ENCODE results near the gene CGA. TPM values are rescaled to one million over a fixed set of nuclear protein-coding genes. Genes with fewer than 3 reads are reported as not detected.

The CGA gene
- total and polyA plus RNA-seq, 4 donors, result not detected

- no peak overlapping the region for H3K27ac ChIP-seq (ENCODE audit: low read depth in 1 of 2, low read length in 2 of 2)
- 2% methylated on average over 1 of the region's 1 CpG for WGBS
- no peaks in the 10 kb centered on the region for H3K36me3 ChIP-seq (ENCODE audit: control insufficient read depth in 4 of 4, insufficient read depth in 3 of 4, low read depth in 1 of 4, low read length in 3 of 4)
- no peaks in the 10 kb centered on the region for H3K9me3 ChIP-seq (ENCODE audit: control insufficient read depth in 4 of 4, low read length in 3 of 4)
- no peaks in the 10 kb centered on the region for H3K4me1 ChIP-seq (ENCODE audit: control insufficient read depth in 4 of 4, insufficient read depth in 4 of 4, low read length in 3 of 4)
- no peak for DNase-seq (ENCODE audit: low spot score)
- no peaks in the 10 kb centered on the region for H3K27me3 ChIP-seq (ENCODE audit: control insufficient read depth in 4 of 4, insufficient read depth in 4 of 4, low read length in 3 of 4)
- TF ChIP-seq TAF1 (conservative IDR thresholded peaks at IDR 0.05) (no peak), GABPA (IDR thresholded peaks at IDR 0.05 in 1 of 2, conservative IDR thresholded peaks at IDR 0.05 in 1 of 2) (no peak), RXRA (IDR thresholded peaks at IDR 0.05) (no peak), ZBTB33 (IDR thresholded peaks at IDR 0.05) (no peak), MAX (IDR thresholded peaks at IDR 0.05) (no peak), HNF4G (IDR thresholded peaks at IDR 0.05) (no peak), RAD21 (IDR thresholded peaks at IDR 0.05) (peak; percentile 94), REST (IDR thresholded peaks at IDR 0.05) (no peak), FOXA2 (IDR thresholded peaks at IDR 0.05) (no peak), CTCF (IDR thresholded peaks at IDR 0.05; ENCODE audit: low read depth, low read length, missing input control) (peak; percentile 83), JUND (IDR thresholded peaks at IDR 0.05) (no peak), HNF4A (conservative IDR thresholded peaks at IDR 0.05) (peak in 1 of 2 donors; percentile 31)
- no peak overlapping the region for H3K4me3 ChIP-seq (ENCODE audit: low read depth in 1 of 3, low read length in 3 of 3)
- no peak overlapping the region for H3K9ac ChIP-seq (ENCODE audit: low read depth in 1 of 2, low read length in 2 of 2)
These were observed 44.3 kb upstream of the CGA start for GRCh38 chr6:87139236-87139635.

- Histone ChIP-seq H3K9ac (ENCODE audit: low read depth in 1 of 2, low read length in 2 of 2) (no peak overlapping the region), H3K4me1 (ENCODE audit: control insufficient read depth in 4 of 4, insufficient read depth in 4 of 4, low read length in 3 of 4) (no peaks in the 10 kb centered on the region), H3K27ac (ENCODE audit: low read depth in 1 of 2, low read length in 2 of 2) (no peak overlapping the region), H3K4me3 (ENCODE audit: low read depth in 1 of 3, low read length in 3 of 3) (no peak overlapping the region), H3K9me3 (ENCODE audit: control insufficient read depth in 4 of 4, low read length in 3 of 4) (no peaks in the 10 kb centered on the region), H3K27me3 (ENCODE audit: control insufficient read depth in 4 of 4, insufficient read depth in 4 of 4, low read length in 3 of 4) (no peaks in the 10 kb centered on the region), H3K36me3 (ENCODE audit: control insufficient read depth in 4 of 4, insufficient read depth in 3 of 4, low read depth in 1 of 4, low read length in 3 of 4) (no peaks in the 10 kb centered on the region)
- TF ChIP-seq NR2F2 (IDR thresholded peaks at IDR 0.05), result no peak
- no peak for TF ChIP-seq MAX (IDR thresholded peaks at IDR 0.05)
- no peak for TF ChIP-seq YY1 (IDR thresholded peaks at IDR 0.05)
- TF ChIP-seq JUND (IDR thresholded peaks at IDR 0.05), result no peak
- no peak for TF ChIP-seq TAF1 (conservative IDR thresholded peaks at IDR 0.05)
- no peak for TF ChIP-seq HNF4A (conservative IDR thresholded peaks at IDR 0.05)
- TF ChIP-seq SP1 (IDR thresholded peaks at IDR 0.05), result no peak
- TF ChIP-seq ZBTB33 (IDR thresholded peaks at IDR 0.05), result no peak
- TF ChIP-seq HNF4G (IDR thresholded peaks at IDR 0.05), result no peak
- no peak for TF ChIP-seq FOXA1 (IDR thresholded peaks at IDR 0.05)
- WGBS, result 41% methylated on average over 1 of the region's 1 CpG
- no peak for DNase-seq (ENCODE audit: low spot score)
These were observed 42.1 kb upstream of the CGA start for GRCh38 chr6:87136963-87137362.

All from liver (tissue), 9 donors.